ENCODE measurements around the gene TDO2. TPM values are rescaled to one million over a fixed set of nuclear protein-coding genes. Genes with fewer than 3 reads are reported as not detected.

TDO2 gene
- total and polyA plus RNA-seq, 2 of the 13 experiments (the other 11 are each of a cell fraction or from before 2014, with no cell fraction given) = not detected

GRCh38 chr4:155954939-155955338 lies 51.4 kb downstream of the TDO2 start (continued):
- TF ChIP-seq ZHX2 (IDR thresholded peaks at IDR 0.05; ENCODE audit: low read depth) (no peak), ZHX2 (CRISPR knock-in tag; IDR thresholded peaks at IDR 0.05; ENCODE audit: borderline replicate concordance) (no peak), CAMTA2 (CRISPR knock-in tag; IDR thresholded peaks at IDR 0.05; ENCODE audit: borderline replicate concordance) (no peak), RXRB (CRISPR knock-in tag; IDR thresholded peaks at IDR 0.05; ENCODE audit: borderline replicate concordance) (0 out of 2 replicates have a peak, but pooled peaks have one; percentile 26), ZNF431 (CRISPR knock-in tag; IDR thresholded peaks at IDR 0.05; ENCODE audit: borderline replicate concordance, low read depth) (no peak), ZNF75D (CRISPR knock-in tag; IDR thresholded peaks at IDR 0.05; ENCODE audit: borderline replicate concordance) (no peak), SOX13 (IDR thresholded peaks at IDR 0.05) (no peak), SOX13 (CRISPR knock-in tag; conservative IDR thresholded peaks at IDR 0.05 in 1 of 2, IDR thresholded peaks at IDR 0.05 in 1 of 2) (peak in 1 of 2 experiments; percentile 29; a peak in 1 of 4 replicates), LRRFIP1 (CRISPR knock-in tag; conservative IDR thresholded peaks at IDR 0.05) (no peak), SUZ12 (IDR thresholded peaks at IDR 0.05; ENCODE audit: low read depth, low read length) (no peak), ZNF256 (CRISPR knock-in tag; conservative IDR thresholded peaks at IDR 0.05) (no peak), SOX5 (CRISPR knock-in tag; IDR thresholded peaks at IDR 0.05; ENCODE audit: borderline replicate concordance) (peak; percentile 70), ZNF260 (CRISPR knock-in tag; IDR thresholded peaks at IDR 0.05; ENCODE audit: borderline replicate concordance, low read depth) (no peak), SRY (CRISPR knock-in tag; IDR thresholded peaks at IDR 0.05) (no peak), SMYD3 (CRISPR knock-in tag; IDR thresholded peaks at IDR 0.05) (no peak)
- TF ChIP-seq, protein P1, sequence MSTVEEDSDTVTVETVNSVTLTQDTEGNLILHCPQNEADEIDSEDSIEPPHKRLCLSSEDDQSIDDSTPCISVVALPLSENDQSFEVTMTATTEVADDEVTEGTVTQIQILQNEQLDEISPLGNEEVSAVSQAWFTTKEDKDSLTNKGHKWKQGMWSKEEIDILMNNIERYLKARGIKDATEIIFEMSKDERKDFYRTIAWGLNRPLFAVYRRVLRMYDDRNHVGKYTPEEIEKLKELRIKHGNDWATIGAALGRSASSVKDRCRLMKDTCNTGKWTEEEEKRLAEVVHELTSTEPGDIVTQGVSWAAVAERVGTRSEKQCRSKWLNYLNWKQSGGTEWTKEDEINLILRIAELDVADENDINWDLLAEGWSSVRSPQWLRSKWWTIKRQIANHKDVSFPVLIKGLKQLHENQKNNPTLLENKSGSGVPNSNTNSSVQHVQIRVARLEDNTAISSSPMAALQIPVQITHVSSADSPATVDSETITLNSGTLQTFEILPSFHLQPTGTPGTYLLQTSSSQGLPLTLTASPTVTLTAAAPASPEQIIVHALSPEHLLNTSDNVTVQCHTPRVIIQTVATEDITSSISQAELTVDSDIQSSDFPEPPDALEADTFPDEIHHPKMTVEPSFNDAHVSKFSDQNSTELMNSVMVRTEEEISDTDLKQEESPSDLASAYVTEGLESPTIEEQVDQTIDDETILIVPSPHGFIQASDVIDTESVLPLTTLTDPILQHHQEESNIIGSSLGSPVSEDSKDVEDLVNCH (CRISPR knock-in tag; IDR thresholded peaks at IDR 0.05) = no peak
- TF ChIP-seq, protein P2, sequence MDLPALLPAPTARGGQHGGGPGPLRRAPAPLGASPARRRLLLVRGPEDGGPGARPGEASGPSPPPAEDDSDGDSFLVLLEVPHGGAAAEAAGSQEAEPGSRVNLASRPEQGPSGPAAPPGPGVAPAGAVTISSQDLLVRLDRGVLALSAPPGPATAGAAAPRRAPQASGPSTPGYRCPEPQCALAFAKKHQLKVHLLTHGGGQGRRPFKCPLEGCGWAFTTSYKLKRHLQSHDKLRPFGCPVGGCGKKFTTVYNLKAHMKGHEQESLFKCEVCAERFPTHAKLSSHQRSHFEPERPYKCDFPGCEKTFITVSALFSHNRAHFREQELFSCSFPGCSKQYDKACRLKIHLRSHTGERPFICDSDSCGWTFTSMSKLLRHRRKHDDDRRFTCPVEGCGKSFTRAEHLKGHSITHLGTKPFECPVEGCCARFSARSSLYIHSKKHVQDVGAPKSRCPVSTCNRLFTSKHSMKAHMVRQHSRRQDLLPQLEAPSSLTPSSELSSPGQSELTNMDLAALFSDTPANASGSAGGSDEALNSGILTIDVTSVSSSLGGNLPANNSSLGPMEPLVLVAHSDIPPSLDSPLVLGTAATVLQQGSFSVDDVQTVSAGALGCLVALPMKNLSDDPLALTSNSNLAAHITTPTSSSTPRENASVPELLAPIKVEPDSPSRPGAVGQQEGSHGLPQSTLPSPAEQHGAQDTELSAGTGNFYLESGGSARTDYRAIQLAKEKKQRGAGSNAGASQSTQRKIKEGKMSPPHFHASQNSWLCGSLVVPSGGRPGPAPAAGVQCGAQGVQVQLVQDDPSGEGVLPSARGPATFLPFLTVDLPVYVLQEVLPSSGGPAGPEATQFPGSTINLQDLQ (CRISPR knock-in tag; IDR thresholded peaks at IDR 0.05) = no peak

Measured in HepG2 (cell line).